Measurements from ENCODE around the gene EMP1.
"Not testable (repeated sequence)": the region's sequence is repeated elsewhere in the genome, so short reads cannot be mapped to it uniquely, and the experiment has no call there.

EMP1 gene

DNA sequence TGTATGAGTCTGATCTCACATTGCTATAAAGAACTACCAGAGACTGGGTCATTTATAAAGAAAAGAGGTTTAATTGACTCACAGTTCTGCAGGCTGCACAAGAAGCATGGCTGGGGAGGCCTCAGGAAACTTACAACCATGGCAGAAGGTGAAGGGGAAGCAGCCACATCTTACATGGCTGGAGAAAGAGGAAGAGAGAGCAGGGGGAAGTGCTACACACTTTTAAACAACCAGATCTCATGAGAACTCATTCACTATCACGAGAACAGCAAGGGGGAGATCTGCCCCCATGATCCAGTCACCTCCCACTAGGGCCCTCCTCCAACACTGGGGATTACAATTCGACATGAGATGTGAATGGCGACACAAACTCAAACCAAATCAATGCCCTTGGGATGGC, 71.3 kb downstream of the EMP1 start:
- not testable (repeated sequence) for DNase-seq

DNA sequence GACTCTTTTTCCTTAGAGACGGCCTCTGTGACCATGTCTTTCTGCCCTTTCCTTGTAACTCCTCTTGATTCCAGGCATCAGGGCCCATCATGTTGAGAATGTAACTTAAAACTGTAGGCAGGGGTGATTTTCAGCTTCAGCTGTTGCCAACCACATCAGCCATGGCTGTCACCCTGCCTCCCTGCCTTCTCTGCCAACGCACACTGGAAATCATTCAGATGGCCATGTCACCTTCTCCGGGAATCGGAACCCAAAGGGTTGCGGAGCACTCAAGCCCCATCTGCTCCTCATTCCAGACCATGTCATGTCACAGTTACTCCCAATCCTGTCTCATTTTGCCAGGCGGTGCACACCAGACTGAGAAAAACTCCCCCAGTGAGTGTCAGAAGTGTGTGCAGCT, 72.1 kb downstream of the EMP1 start:
- DNase-seq: no peak
